ENCODE measurements around the gene DTNB. TPM values are rescaled to one million over a fixed set of nuclear protein-coding genes. Genes with fewer than 3 reads are reported as not detected.

DTNB gene
- total and polyA plus RNA-seq, 2 donors (not counting 1 experiment from before 2014, with no cell fraction given) = 25.7 to 37.3 TPM

GRCh38 chr2:25358249-25358815, 315.0 kb downstream of the DTNB start:
- CTCF ChIA-PET = interaction anchor here (0.7 to 1.4 kb wide), 2 partner anchors 17 to 49 kb away, joined by 3 to 4 read pairs; no protein-coding TSS in a partner anchor
- ATAC-seq (ENCODE audit: low read depth) = no peak

GRCh38 chr2:25356088-25356487, 317.3 kb downstream of the DTNB start:
- WGBS (ENCODE audit: insufficient coverage) = 70% methylated on average over 4 of the region's 4 CpGs
- H4K20me1 ChIP-seq (ENCODE audit: control insufficient read depth, insufficient read depth, low read length, poor library complexity, severe bottlenecking) = no peaks in the 10 kb centered on the region
- ATAC-seq (ENCODE audit: low read depth) (no peak), DNase-seq (no peak)
- H3K4me2 ChIP-seq (replicated peaks; ENCODE audit: low read depth, low read length, poor library complexity, severe bottlenecking) = no peak overlapping the region
- intact Hi-C loops (cut with micrococcal nuclease) = no loop called here
- H3K36me3 ChIP-seq (replicated peaks in 1 of 2; ENCODE audit: control extremely low read depth in 1 of 2, control insufficient read depth in 1 of 2, extremely low read depth in 1 of 2, insufficient read depth in 2 of 2, low read length in 1 of 2) = no peaks in the 10 kb centered on the region
- Mint-ChIP-seq H3K27me3 (peaks cover 18% of the 10 kb centered on the region), H3K4me1 (no peaks in the 10 kb centered on the region), H3K27ac (no peak overlapping the region), H3K4me3 (no peak overlapping the region), H3K9me3 (ENCODE audit: insufficient read depth) (no peaks in the 10 kb centered on the region)
- H3K9ac ChIP-seq (ENCODE audit: low read length) = no peak overlapping the region
- no peak overlapping the region for H2AFZ ChIP-seq (ENCODE audit: insufficient read depth, low read depth, low read length, poor library complexity, severe bottlenecking)
- peaks cover 0 to 4% (median 0%) of the 10 kb centered on the region in 3 donors for H3K9me3 ChIP-seq (ENCODE audit: control extremely low read depth in 1 of 3, control insufficient read depth in 2 of 3, insufficient read depth in 1 of 3, low read length in 2 of 3)
- H3K4me1 ChIP-seq (ENCODE audit: control insufficient read depth in 2 of 2, insufficient read depth in 2 of 2, low read length in 2 of 2) = no peaks in the 10 kb centered on the region
- TF ChIP-seq CTCF (IDR thresholded peaks at IDR 0.05) = no peak
- TF ChIP-seq EZH2 (IDR thresholded peaks at IDR 0.05; ENCODE audit: borderline replicate concordance, insufficient read depth, low read depth, low read length, poor library complexity, severe bottlenecking) = no peak
- CTCF ChIA-PET = no interaction called here
- no peaks in the 10 kb centered on the region for H3K79me2 ChIP-seq (ENCODE audit: control insufficient read depth, insufficient read depth, low read length)
- POLR2A ChIA-PET = no interaction called here
- H3K27me3 ChIP-seq (replicated peaks in 1 of 4; ENCODE audit: control extremely low read depth in 1 of 4, control insufficient read depth in 3 of 4, insufficient read depth in 4 of 4, low read length in 3 of 4) = no peaks in the 10 kb centered on the region
- no peak overlapping the region for H3K27ac ChIP-seq (ENCODE audit: low read length in 2 of 2)
- no peak overlapping the region for H3K4me3 ChIP-seq (ENCODE audit: control extremely low read depth in 1 of 5, extremely low read depth in 1 of 5, insufficient read depth in 1 of 5, low read depth in 2 of 5, low read length in 4 of 5)

More at GRCh38 chr2:25358249-25358815, 315.0 kb downstream of the DTNB start:
- Histone ChIP-seq H3K27me3 (replicated peaks in 1 of 4; ENCODE audit: control extremely low read depth in 1 of 4, control insufficient read depth in 3 of 4, insufficient read depth in 4 of 4, low read length in 3 of 4) (no peaks in the 10 kb centered on the region), H4K20me1 (ENCODE audit: control insufficient read depth, insufficient read depth, low read length, poor library complexity, severe bottlenecking) (no peaks in the 10 kb centered on the region), H3K4me1 (ENCODE audit: control insufficient read depth in 2 of 2, insufficient read depth in 2 of 2, low read length in 2 of 2) (peaks cover 4 to 13% of the 10 kb centered on the region in 2 donors), H3K36me3 (replicated peaks in 1 of 2; ENCODE audit: control extremely low read depth in 1 of 2, control insufficient read depth in 1 of 2, extremely low read depth in 1 of 2, insufficient read depth in 2 of 2, low read length in 1 of 2) (no peaks in the 10 kb centered on the region), H3K9ac (ENCODE audit: low read length) (no peak overlapping the region), H3K27ac (ENCODE audit: low read length in 2 of 2) (no peak overlapping the region), H2AFZ (ENCODE audit: insufficient read depth, low read depth, low read length, poor library complexity, severe bottlenecking) (no peak overlapping the region), H3K4me2 (replicated peaks; ENCODE audit: low read depth, low read length, poor library complexity, severe bottlenecking) (no peak overlapping the region), H3K9me3 (ENCODE audit: control extremely low read depth in 1 of 3, control insufficient read depth in 2 of 3, insufficient read depth in 1 of 3, low read length in 2 of 3) (peaks cover 0 to 4% (median 0%) of the 10 kb centered on the region in 3 donors), H3K79me2 (ENCODE audit: control insufficient read depth, insufficient read depth, low read length) (peaks cover 4% of the 10 kb centered on the region), H3K4me3 (ENCODE audit: control extremely low read depth in 1 of 5, extremely low read depth in 1 of 5, insufficient read depth in 1 of 5, low read depth in 2 of 5, low read length in 4 of 5) (no peak overlapping the region)
- TF ChIP-seq CTCF (IDR thresholded peaks at IDR 0.05) (no peak), EZH2 (IDR thresholded peaks at IDR 0.05; ENCODE audit: borderline replicate concordance, insufficient read depth, low read depth, low read length, poor library complexity, severe bottlenecking) (no peak)
- peaks cover 11% of the 10 kb centered on the region for H3K4me1 Mint-ChIP-seq
- no peak overlapping the region for H3K4me3 Mint-ChIP-seq
- H3K27me3 Mint-ChIP-seq = peaks cover 9% of the 10 kb centered on the region
- intact Hi-C loops (cut with micrococcal nuclease) = no loop called here
- H3K27ac Mint-ChIP-seq = no peak overlapping the region
- DNase-seq = no peak
- POLR2A ChIA-PET = no interaction called here
- no peaks in the 10 kb centered on the region for H3K9me3 Mint-ChIP-seq (ENCODE audit: insufficient read depth)
- WGBS (ENCODE audit: insufficient coverage) = 100% methylated on average over 5 of the region's 6 CpGs

All from B cell (primary cell).